Measurements from ENCODE around the gene TSHZ2.

Gene TSHZ2

GRCh38 chr20:52996130-52996529 lies 24.0 kb downstream of the TSHZ2 start:
- in situ Hi-C loops (cut with MboI; ENCODE audit: low sequenced_read_pairs): no loop called here

GRCh38 chr20:52996658-52997057 lies 24.5 kb downstream of the TSHZ2 start:
- in situ Hi-C loops (cut with MboI; ENCODE audit: low sequenced_read_pairs): no loop called here

GRCh38 chr20:52998268-52998667 lies 26.1 kb downstream of the TSHZ2 start:
- in situ Hi-C loops (cut with MboI; ENCODE audit: low sequenced_read_pairs): no loop called here

- in situ Hi-C loops (cut with MboI; ENCODE audit: low sequenced_read_pairs): no loop called here
Measured at GRCh38 chr20:52999040-52999439, 26.9 kb downstream of the TSHZ2 start.

GRCh38 chr20:53001498-53002301 lies 29.5 kb downstream of the TSHZ2 start:
- in situ Hi-C loops (cut with MboI; ENCODE audit: low sequenced_read_pairs): no loop called here

GRCh38 chr20:53002786-53003185 lies 30.6 kb downstream of the TSHZ2 start:
- in situ Hi-C loops (cut with MboI; ENCODE audit: low sequenced_read_pairs): no loop called here

GRCh38 chr20:53003420-53004154 lies 31.4 kb downstream of the TSHZ2 start:
- in situ Hi-C loops (cut with MboI; ENCODE audit: low sequenced_read_pairs): no loop called here

- in situ Hi-C loops (cut with MboI; ENCODE audit: low sequenced_read_pairs): no loop called here
Measured at GRCh38 chr20:53004267-53004813, 32.2 kb downstream of the TSHZ2 start.

- in situ Hi-C loops (cut with MboI; ENCODE audit: low sequenced_read_pairs): no loop called here
Measured at GRCh38 chr20:53009979-53010735, 38.0 kb downstream of the TSHZ2 start.

- in situ Hi-C loops (cut with MboI; ENCODE audit: low sequenced_read_pairs): no loop called here
Measured at GRCh38 chr20:53011640-53012039, 39.5 kb downstream of the TSHZ2 start.

- in situ Hi-C loops (cut with MboI; ENCODE audit: low sequenced_read_pairs): no loop called here
Measured at GRCh38 chr20:53013183-53013582, 41.0 kb downstream of the TSHZ2 start.

- in situ Hi-C loops (cut with MboI; ENCODE audit: low sequenced_read_pairs): no loop called here
Measured at GRCh38 chr20:53013847-53014246, 41.7 kb downstream of the TSHZ2 start.

GRCh38 chr20:53016071-53016470 lies 43.9 kb downstream of the TSHZ2 start:
- in situ Hi-C loops (cut with MboI; ENCODE audit: low sequenced_read_pairs): no loop called here

- in situ Hi-C loops (cut with MboI; ENCODE audit: low sequenced_read_pairs): no loop called here
Measured at GRCh38 chr20:53016534-53017042, 44.4 kb downstream of the TSHZ2 start.

- in situ Hi-C loops (cut with MboI; ENCODE audit: low sequenced_read_pairs): no loop called here
Measured at GRCh38 chr20:53017206-53017605, 45.0 kb downstream of the TSHZ2 start.

GRCh38 chr20:53019464-53019863 lies 47.3 kb downstream of the TSHZ2 start:
- in situ Hi-C loops (cut with MboI; ENCODE audit: low sequenced_read_pairs): no loop called here

- in situ Hi-C loops (cut with MboI; ENCODE audit: low sequenced_read_pairs): no loop called here
Measured at GRCh38 chr20:53020376-53020775, 48.2 kb downstream of the TSHZ2 start.

GRCh38 chr20:53020834-53021233 lies 48.7 kb downstream of the TSHZ2 start:
- in situ Hi-C loops (cut with MboI; ENCODE audit: low sequenced_read_pairs): no loop called here

- in situ Hi-C loops (cut with MboI; ENCODE audit: low sequenced_read_pairs): no loop called here
Measured at GRCh38 chr20:53021934-53022333, 49.8 kb downstream of the TSHZ2 start.

GRCh38 chr20:53023732-53024520 lies 51.8 kb downstream of the TSHZ2 start:
- in situ Hi-C loops (cut with MboI; ENCODE audit: low sequenced_read_pairs): no loop called here
